ENCODE data around the gene LAMB1.

The LAMB1 gene

GRCh38 chr7:107918948-107919347 lies 84.0 kb downstream of the LAMB1 start:
- TF ChIP-seq, protein P1, sequence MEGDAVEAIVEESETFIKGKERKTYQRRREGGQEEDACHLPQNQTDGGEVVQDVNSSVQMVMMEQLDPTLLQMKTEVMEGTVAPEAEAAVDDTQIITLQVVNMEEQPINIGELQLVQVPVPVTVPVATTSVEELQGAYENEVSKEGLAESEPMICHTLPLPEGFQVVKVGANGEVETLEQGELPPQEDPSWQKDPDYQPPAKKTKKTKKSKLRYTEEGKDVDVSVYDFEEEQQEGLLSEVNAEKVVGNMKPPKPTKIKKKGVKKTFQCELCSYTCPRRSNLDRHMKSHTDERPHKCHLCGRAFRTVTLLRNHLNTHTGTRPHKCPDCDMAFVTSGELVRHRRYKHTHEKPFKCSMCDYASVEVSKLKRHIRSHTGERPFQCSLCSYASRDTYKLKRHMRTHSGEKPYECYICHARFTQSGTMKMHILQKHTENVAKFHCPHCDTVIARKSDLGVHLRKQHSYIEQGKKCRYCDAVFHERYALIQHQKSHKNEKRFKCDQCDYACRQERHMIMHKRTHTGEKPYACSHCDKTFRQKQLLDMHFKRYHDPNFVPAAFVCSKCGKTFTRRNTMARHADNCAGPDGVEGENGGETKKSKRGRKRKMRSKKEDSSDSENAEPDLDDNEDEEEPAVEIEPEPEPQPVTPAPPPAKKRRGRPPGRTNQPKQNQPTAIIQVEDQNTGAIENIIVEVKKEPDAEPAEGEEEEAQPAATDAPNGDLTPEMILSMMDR (conservative IDR thresholded peaks at IDR 0.05; ENCODE audit: low read length): no peak
- DNase-seq (ENCODE audit: low read depth): no peak
- no peak overlapping the region for H3K4me3 ChIP-seq (ENCODE audit: low read length)

DNA sequence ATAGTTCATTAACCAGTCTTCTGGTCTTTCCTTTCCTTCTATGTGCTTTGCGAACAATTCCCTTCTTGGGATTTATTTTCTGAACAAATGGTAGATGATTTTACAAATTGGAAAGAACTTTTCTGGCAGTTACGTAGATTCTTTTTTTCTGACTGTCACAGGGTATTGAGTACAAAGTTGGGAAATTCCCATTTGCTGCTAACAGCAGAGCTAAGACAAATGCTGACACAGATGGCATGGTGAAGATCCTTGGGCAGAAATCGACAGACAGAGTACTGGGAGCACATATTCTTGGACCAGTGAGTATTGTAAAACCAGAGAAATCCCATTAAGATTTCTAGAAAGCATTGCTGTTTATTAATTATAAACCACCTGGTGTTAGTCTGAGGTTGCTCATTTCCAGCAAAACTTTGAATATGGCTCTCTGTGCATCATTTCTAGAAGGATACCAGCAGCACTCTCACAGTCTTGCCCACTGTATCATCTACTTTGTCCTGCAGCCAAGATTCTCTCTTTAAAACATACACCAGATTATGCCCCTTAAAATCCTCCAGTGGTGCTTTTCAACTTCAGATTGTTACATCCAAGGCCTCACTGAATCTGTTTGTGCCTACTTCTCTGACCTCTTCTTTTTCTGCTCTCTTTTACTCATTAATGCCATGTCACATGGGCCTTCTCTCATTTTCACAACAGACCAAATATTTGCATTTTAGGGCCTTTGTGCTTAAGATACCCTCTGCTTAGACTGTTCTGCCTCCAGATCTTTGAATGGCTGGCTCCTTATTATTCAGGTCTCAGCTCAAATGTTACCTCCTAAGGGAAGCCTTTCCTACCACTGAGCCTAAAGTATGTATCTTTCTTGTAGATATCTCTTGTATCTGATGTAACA lies 85.0 kb downstream of the LAMB1 start:
- DNase-seq (ENCODE audit: low read depth): no peak
- H3K4me3 ChIP-seq (ENCODE audit: low read length): no peak overlapping the region
- TF ChIP-seq, protein P1 (conservative IDR thresholded peaks at IDR 0.05; ENCODE audit: low read length): no peak

DNA sequence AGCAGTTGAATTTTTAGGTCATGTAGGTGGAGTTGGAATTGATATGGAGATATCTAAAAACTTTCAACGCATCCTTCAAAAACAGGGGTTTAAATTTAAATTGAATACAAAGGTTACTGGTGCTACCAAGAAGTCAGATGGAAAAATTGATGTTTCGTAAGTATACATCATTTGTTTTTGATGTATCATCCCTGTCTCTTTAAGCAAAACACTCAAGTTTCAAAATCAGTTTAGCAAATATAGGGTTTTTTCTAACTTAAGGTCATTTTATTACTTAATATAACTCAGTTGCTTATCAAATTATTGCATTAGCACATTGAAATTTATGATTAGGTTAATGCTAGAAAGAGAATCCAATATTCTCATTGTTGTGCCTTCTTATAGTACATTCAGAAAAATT lies 87.4 kb downstream of the LAMB1 start:
- TF ChIP-seq, protein P1 (conservative IDR thresholded peaks at IDR 0.05; ENCODE audit: low read length): no peak
- H3K4me3 ChIP-seq (ENCODE audit: low read length): no peak overlapping the region

DNA sequence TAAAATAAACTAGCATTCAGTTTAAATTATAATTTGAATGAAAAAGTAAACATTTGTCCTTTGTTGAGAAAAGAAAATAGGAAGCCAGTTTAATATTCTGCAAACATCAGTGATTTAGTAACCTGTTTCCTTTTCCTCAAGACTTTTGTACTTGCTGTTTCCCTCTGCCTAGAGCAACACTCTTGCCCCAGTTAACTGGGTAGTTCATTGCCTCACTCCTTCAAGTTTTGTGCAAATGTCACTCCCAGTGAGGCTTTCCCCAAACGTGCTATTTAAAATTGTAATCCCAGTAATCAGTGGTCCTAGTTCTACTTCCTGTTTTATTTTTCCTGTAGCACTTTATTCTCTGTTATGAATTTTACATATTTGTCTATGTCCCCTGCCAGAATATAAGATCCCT lies 88.1 kb downstream of the LAMB1 start:
- H3K4me3 ChIP-seq (ENCODE audit: low read length): no peak overlapping the region
- DNase-seq (ENCODE audit: low read depth): no peak

More for the DNA sequence above, 87.4 kb downstream of the LAMB1 start:
- DNase-seq (ENCODE audit: low read depth): no peak

DNA sequence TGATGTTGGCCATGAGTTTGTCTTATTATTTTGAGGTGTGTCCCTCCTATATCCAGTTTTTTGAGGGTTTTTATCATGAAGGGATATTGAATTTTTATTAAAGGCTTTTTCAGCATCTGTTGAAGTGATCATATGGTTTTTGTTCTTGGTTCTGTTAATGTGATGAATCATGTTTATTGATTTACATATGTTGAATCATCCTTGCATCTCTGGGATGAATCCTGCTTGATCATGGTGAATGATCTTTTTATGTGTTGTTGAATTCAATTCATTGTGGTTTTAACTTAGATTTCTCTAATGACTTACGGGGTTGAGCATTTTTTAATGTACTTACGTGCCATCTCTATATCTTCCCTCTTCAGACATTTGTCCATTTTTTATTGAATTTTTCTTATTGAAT lies 89.1 kb downstream of the LAMB1 start:
- DNase-seq (ENCODE audit: low read depth): no peak
- no peak overlapping the region for H3K4me3 ChIP-seq (ENCODE audit: low read length)
- TF ChIP-seq, protein P1 (conservative IDR thresholded peaks at IDR 0.05; ENCODE audit: low read length): no peak

More for the DNA sequence above, 88.1 kb downstream of the LAMB1 start:
- TF ChIP-seq, protein P1 (conservative IDR thresholded peaks at IDR 0.05; ENCODE audit: low read length): no peak

GRCh38 chr7:107911981-107912380 lies 91.0 kb downstream of the LAMB1 start:
- TF ChIP-seq, protein P1 (conservative IDR thresholded peaks at IDR 0.05; ENCODE audit: low read length): no peak
- DNase-seq (ENCODE audit: low read depth): no peak
- no peak overlapping the region for H3K4me3 ChIP-seq (ENCODE audit: low read length)

DNA sequence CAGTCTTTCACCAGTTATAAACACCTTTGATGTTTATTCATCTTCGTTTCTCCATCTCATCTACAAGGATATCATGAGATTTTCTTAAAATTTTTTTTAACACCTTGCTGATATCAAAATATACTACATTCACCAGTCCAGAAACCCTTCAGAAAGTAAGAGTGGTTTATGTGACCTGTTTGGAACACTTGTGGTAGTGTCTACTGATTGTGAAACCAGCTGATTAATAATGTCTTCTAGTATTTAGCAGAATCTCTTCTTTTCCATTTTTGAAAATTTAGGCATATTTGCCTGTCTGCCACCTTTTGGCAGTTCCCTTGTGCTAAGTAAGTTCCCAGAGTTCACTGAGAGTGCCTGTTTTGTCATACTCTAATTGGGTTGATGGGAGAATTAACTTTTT lies 93.5 kb downstream of the LAMB1 start:
- DNase-seq (ENCODE audit: low read depth): no peak
- no peak overlapping the region for H3K4me3 ChIP-seq (ENCODE audit: low read length)
- TF ChIP-seq, protein P1 (conservative IDR thresholded peaks at IDR 0.05; ENCODE audit: low read length): no peak

Measured in AG10803 (cell line).